ENCODE data around the gene LSMEM2.
A peak's percentile ranks its signal among the peaks of the same experiment; 100 is the strongest.

LSMEM2 gene

DNA sequence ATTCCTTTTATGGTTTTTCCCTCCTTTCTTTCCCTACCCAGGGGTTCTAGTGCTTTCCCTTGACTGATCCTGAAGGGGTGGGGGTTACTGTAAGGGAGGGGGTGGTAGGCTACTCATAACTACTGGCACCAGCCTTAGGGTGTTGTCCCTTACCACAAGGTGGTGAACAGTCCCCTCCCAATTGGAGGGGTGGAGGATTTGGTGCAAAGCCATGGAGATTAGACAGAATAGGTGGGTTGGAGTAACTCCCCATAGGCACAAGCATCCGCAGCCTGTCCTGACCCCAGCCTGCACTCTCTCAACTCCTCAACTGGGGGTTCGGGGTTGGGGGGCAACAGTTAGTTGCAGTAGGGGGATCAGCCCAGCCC, 46.2 kb downstream of the LSMEM2 start:
- no peak for DNase-seq

DNA sequence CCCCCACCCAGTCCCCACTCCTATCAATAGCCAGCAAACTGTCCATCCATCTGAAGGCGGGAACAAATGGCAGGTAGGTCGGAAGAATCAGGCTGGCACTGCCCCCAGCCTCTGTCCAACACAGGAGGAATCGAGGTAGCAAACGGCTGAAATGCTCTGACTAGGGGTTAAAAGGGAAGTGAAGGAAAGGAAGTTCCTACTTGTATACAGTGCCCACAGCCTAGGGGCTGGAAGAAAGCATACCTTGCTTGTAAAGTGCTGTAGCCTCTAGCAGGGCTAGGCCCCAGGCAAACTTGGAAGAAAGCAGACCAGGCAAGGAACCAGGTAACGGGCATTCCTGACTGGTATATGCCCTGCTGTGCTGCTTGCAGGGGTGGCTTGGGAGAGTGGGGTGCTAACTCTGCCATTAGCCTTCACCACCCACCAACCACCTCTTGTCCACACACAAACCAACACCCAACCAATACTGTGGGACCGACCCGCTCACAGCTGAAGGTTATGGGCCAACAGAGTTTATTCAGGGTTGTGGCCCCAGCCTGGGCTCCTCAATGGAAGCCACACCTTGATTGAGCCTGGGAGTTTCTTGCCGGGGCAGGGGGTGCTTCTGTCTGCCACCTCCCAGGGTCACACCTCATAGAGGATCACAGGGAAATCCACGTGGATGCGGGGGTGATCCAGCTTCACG, 46.8 kb downstream of the LSMEM2 start:
- DNase-seq = no peak

DNA sequence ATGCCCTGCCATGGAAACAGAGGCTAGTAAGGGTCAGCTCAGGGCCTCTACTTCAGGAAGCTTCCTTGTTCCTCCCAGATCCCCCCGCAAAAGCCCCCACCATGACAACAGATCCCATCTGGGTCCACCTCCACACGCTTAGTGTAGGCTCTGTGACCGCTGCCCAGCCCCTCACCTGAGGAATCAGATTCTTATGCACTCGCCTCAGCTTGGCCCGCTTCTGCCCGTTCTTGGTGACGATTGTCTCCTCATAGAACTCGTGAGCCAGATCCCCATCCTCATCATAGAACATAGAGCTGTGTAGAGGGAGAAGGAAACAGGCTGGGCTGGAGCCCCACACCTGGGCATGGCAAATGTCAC, 47.3 kb downstream of the LSMEM2 start:
- no peak for DNase-seq

DNA sequence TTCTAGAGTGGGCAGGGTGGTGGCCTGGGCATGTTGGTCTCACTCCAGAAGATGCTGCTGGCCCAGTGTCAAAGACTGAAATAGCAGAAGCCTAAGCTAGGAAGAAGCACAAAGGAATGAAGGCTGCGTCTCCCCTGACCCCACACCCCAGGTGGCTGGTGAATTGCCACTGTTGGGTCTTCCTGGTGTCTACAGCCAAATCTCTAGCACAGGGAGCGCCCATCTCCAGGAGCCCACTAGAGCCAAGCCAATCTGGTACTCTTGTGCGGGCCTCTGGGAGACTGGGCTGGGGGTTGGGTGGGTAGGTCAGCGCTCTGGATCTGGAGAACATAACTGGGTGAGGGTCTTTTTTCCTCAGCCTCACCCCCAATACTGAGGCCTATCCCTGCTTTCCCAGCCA, 48.2 kb downstream of the LSMEM2 start:
- no peak for DNase-seq

DNA sequence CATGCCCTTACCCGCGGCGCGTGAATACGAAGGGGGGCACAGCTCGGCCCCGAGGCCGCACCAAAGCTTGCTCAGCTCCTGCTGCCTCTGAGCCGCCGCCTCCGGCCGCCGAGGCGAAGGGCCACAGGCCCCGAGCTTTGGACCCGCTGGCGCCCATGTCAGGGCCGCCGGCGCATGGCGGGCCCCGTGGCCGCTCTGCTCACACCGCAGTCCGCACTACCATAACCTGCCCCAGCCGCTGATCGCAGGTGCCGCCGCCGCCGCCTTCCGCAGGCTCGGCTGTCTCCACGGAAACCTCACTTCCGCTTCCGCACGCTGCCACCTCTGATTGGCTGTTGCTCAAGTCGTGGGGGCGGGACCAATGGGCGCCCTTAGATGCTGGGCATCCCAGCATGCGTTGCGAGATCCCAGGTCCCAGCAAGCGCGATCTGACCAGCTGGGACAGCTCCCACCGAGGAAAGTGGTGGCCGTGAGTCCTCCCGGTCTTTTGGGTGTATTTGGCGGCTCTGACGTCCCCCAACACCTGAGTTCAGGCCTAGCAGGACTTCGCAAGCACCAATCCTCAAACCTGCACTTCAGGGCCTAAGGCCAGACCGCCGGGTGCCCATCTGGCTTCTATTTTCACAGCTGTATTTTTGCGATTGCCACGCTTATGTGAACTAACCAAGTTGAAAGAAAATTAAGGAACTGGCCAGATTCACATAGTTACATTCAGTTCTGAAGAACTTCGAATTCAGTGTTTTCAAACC, 49.2 kb downstream of the LSMEM2 start, which contains the start of gene TUSC2:
TSS of gene TUSC2 (minus strand) at position 281 of the 749 bp plus-strand sequence. CDS start at position 157, 124 bp downstream.
- DNase-seq = peak; percentile 92

DNA sequence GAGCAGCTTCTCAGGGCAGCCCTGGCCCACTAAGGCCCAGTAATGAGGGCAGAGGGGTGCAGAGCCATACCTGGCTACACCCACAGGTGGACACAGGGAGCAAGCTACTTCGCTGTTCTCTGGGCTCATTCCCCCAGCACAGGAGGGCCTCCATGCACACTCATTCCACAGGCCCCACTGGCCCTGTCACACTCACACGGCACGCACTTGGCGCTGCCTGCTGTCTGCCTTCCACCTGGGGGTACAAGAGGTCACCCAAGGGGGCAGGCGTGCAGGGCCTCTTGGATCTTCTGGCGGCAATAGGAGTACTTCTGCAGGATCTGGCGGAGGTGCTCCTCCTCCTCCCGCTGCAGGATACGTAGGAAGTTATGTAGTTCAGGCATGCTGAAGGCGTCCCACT, 51.4 kb downstream of the LSMEM2 start:
- DNase-seq = no peak

DNA sequence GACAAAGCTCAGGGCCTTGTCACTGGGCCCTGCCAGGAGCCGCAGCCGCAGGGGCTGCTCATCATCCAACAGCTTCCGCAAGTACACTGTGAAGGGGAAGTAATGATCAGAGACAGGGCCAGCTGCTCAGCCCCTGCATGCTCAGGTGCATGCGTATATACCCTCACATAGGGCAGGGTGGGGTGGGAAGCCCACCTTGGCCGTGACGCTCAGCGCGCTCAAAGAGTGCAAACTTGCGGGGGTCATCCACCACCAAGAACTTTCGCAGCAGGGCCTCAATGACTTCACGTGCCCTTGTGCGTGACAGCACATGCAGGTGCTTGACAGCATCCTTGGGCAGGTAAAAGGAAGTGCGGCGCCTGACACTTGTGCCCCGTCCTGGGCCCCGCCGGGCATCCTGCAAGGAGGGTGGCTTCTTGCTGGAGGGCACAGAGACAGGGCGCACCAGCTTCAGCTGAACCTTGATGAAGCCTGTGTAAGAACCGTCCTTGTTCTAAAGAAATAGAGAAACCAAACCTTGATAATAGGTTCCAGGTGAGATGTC, 52.5 kb downstream of the LSMEM2 start:
- no peak for DNase-seq

DNA sequence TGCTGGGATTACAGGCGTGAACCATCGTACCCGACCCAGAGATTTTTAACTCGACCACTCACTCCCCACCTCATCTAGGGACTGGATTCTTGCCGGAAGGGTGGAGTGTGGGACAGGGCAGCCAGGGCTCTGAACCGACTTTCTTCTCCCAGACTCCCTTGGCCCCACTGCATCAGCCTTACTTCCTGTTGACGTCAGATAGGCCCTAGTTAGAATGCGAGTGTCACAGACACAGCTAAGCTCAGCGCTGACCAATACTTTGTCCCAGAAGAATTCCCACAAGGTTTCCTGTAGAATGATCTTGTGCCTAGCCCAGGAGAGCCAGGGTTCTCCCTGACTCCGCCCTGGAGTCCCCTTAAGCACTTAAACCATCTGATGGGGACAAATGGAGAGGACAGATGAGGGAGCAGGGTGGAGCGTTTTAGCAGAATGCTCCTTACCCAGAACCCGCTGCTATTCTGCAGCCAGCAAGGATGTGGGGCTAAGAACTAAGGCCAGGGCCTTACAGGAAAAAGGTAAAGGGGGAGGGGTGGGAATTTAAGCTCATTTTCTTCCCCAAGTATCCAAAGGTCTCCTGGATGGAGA, 54.9 kb downstream of the LSMEM2 start:
- DNase-seq = no peak

DNA sequence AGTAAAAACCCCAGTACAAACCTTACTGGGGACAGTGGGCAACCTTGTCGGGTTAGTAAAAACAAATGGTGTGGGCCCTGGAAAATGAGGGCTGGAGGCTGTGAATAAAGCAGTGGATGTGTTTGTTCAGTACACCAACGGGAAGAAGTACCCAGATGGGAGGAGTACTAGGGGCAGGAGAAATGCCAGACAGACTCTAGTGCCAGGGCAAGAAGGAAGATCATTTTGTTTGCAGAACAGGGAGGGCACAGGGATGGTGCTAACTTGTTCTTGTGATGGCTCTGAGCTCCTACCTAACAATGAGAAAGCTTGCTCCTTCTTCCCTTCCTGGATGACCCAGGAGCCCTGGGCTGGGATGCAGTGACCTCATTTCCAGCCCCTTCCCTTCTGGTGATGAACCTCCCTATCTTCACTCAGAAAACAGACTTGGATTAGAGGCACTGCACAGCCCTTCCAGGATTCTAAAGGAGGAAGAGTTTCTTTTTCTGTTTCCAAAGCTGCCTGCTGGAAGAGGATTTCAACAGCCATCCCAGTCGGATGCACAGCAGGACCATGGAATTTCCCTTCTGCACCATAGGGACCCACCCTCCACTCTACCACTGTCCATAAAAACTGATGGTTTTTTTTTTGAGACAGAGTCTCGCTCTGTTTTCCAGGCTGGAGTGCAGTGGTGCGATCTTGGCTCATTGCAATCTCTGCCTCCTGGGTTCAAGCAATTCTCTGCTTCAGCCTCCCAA, 55.6 kb downstream of the LSMEM2 start:
- no peak for DNase-seq

DNA sequence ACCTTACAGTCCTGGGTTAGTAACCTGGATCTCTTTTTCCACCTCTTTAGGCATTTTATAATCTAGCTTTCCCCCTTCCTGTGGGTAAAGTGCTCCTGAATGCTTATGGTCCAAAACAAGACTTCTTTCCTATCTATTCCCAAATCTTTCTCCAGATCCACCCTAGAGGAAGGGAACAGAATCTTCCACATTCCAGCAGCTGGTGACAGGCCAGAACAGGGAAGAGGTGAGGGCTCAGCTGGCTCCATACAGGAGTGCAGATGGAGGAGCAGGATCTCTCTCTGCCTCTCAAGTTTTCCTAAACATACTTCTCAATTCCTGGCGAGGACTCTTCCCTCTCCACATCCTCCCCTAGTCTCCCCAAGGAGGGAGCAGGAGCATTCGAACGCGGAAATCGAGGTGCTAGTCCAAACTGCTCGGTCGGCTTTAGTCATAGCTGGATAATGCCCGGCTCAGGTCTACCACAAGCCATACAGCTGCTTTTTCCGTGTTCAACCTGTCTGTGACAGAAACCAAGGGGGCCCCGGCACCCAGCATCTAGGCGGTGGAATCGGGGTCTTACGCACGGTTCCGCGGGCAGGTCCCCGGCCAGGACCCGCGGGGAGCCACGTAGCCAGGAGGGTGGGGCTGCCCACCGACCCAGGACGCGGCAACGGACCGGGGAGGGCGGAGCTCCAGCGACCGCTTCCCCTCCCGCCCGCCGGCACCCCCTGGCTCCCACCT, 57.7 kb downstream of the LSMEM2 start:
- DNase-seq = no peak

DNA sequence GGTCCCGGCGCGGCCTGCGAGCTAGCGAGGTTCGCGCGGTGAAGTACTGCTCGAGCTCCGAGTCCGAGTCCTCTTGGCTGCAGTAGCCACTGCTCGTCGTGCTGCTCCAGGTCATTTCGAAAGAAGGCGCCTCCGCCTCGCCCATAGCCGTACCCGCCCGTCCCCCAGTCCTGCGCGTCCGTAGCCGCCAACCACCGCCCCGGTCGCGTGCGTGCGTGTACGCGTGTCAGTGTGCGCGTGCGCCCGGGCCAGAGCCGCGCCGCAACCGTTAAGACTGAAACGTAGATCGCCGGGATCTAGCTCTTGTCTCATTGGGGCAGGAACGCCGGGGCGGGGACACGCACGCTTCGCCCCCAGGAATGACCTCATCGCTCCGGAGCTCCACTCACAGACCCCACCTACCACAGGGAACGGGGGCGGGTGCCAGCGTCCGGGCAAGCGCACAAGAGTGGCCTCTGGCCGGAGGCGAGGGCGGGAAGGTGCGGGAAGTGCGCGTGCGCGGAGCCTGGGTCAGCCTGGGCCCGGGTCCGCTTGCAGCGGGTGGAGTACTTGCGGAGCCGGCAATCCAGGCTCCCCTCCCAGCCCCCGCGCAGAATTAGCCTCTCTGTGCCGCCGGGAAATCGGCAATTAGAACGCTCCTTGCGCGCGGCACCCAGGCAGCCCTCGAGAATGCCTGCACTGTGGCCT, 58.4 kb downstream of the LSMEM2 start:
- DNase-seq = peak; percentile 94
